Lower leg skin (tissue), 3 donors: Measurements from ENCODE around the gene F2RL1.

ENCODE experiments used
- POLR2A ChIP-seq, 2 donors: fragments of 450-650 bp; IDR thresholded peaks; one replicate each; pipeline ENCODE4 v1.6.1; 2016 to 2017; ENCODE audit warnings: antibody characterized with exemption in 2 of 2, mild to moderate bottlenecking in 1 of 2, moderate library complexity in 1 of 2
- TF ChIP-seq, protein P1 (sequence below), 3 donors: fragments of 450-650 bp; IDR thresholded peaks; one replicate each; pipeline ENCODE4 v1.5.1; 2016; ENCODE audit warnings: antibody characterized with exemption in 3 of 3, mild to moderate bottlenecking in 3 of 3, moderate library complexity in 2 of 3

DNA sequence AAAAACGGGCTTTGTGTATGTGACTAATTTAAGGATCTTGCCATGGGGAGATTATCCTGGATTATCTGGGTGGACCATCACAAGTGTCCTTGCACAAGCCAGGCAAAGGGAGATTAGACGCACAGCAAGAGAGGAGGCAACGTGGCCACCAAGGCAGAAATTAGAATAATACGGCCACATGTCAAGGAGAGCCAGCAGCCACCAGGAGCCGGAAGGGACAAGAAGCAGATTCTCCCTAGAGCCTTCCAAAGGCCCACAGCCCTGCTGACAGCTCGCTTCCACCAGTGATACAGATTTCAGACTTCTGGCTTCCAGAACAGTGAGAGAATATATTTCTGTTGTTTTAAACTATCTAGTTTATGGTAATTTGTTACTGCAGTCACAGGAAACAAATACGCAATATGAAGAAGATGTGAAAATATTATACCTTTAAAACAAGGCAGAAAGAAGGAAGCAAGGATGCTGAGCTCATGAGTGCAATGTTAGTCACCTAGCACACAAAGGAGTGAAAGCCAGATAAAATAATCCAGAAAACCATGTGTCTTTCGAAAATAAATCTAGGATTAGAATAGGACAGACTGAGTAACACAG is 28.7 kb upstream of the F2RL1 start:
- TF ChIP-seq, protein P1, sequence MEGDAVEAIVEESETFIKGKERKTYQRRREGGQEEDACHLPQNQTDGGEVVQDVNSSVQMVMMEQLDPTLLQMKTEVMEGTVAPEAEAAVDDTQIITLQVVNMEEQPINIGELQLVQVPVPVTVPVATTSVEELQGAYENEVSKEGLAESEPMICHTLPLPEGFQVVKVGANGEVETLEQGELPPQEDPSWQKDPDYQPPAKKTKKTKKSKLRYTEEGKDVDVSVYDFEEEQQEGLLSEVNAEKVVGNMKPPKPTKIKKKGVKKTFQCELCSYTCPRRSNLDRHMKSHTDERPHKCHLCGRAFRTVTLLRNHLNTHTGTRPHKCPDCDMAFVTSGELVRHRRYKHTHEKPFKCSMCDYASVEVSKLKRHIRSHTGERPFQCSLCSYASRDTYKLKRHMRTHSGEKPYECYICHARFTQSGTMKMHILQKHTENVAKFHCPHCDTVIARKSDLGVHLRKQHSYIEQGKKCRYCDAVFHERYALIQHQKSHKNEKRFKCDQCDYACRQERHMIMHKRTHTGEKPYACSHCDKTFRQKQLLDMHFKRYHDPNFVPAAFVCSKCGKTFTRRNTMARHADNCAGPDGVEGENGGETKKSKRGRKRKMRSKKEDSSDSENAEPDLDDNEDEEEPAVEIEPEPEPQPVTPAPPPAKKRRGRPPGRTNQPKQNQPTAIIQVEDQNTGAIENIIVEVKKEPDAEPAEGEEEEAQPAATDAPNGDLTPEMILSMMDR (IDR thresholded peaks at IDR 0.05): no peak
- no peak for TF ChIP-seq POLR2A (IDR thresholded peaks at IDR 0.05)
